K562 (cell line): ENCODE results near the gene ROBO1. TPM values are rescaled to one million over a fixed set of nuclear protein-coding genes. Genes with fewer than 3 reads are reported as not detected.

Experiments used
- ATAC-seq: fragments of 200-7000 bp; cut with Tn5 transposase; 3 replicates; pipeline ENCODE4 v1.9.1; 2020; ENCODE audit warnings: moderate library complexity
- BruUV-seq: library from RNA; stranded (reverse); fragments of 400-500 nt; replicated peaks from 2 replicates; lab custom pipeline; 2021; lab: Mats Ljungman, UMichigan
- CTCF ChIA-PET: fragments of 300-600 bp; formaldehyde crosslinking; extraction: SDS; loops from one replicate; lab custom pipeline; 2021; ENCODE audit warnings: low intra/inter-chr PET ratio; lab: Yijun Ruan, JAX
- POLR2A ChIA-PET: fragments of 300-600, 350-650 bp; sonication (Branson Sonifier 250); formaldehyde crosslinking; extraction: SDS; loops from one replicate; lab custom pipeline; 2021; ENCODE audit warnings: antibody characterized with exemption, inconsistent platforms; lab: Yijun Ruan, JAX
- DNase-seq, 4 experiments: peaks; one replicate each; pipeline versions ENCODE4 v3.0.0 to v3.0.0-alpha.2; 2011 to 2018; ENCODE audit warnings: low spot score in 3 of 4, mixed read lengths in 3 of 4; ENCODE audit errors: extremely low read depth in 1 of 4
- FAIRE-seq: peaks from 2 replicates; lab custom pipeline; 2011; peaks lifted over from hg19 to GRCh38; lab: Jason Lieb, UNC
- H2AFZ ChIP-seq: 2 replicates; pipeline ENCODE4 v1.6.0; 2011; ENCODE audit warnings: low read depth, low read length, control low read depth, inconsistent platforms
- H3K27ac ChIP-seq: fragments of 200-600 bp; 3 replicates; pipeline ENCODE4 v1.8.0; 2011; ENCODE audit warnings: low read depth, mild to moderate bottlenecking, control low read depth, inconsistent platforms, low read length, moderate library complexity, mixed read lengths; ENCODE audit errors: extremely low read depth
- H3K27me3 ChIP-seq, 2 experiments: fragments of 300-600 bp in 1 of 2; 2 replicates in 1 of 2; 3 replicates in 1 of 2; pipeline versions ENCODE4 v1.6.0 to v1.8.0; 2011; ENCODE audit warnings: inconsistent platforms in 2 of 2, low read length in 2 of 2, mild to moderate bottlenecking in 1 of 2, mixed read lengths in 1 of 2, moderate library complexity in 1 of 2; ENCODE audit not compliant: control insufficient read depth in 2 of 2, insufficient read depth in 2 of 2
- H3K36me3 ChIP-seq: fragments of 300-600 bp; 3 replicates; pipeline ENCODE4 v1.8.0; 2011; ENCODE audit warnings: mild to moderate bottlenecking, low read length, inconsistent platforms; ENCODE audit not compliant: control insufficient read depth, insufficient read depth
- H3K4me1 ChIP-seq, 2 experiments: fragments of 200-600 bp in 1 of 2; replicated peaks in 1 of 2; 2 replicates in 1 of 2; 3 replicates in 1 of 2; pipeline versions ENCODE4 v1.5.1 to v1.8.0; 2011; ENCODE audit warnings: inconsistent platforms in 2 of 2, low read length in 2 of 2, mild to moderate bottlenecking in 1 of 2, mixed read lengths in 1 of 2, moderate library complexity in 1 of 2; ENCODE audit not compliant: control insufficient read depth in 2 of 2, insufficient read depth in 2 of 2
- H3K4me2 ChIP-seq: 2 replicates; pipeline ENCODE4 v1.6.1; 2011; ENCODE audit warnings: low read length, control low read depth, inconsistent platforms, mixed read lengths; ENCODE audit not compliant: insufficient read depth
- H3K4me3 ChIP-seq: fragments of 200-600 bp; sonication (generic), shearing (Covaris generic); 2 replicates; pipeline ENCODE4 v1.5.1; 2016; ENCODE audit warnings: control low read depth, inconsistent platforms
- H3K79me2 ChIP-seq: fragments of 200-600 bp; 3 replicates; pipeline ENCODE4 v1.8.0; 2011; ENCODE audit warnings: low read length, inconsistent platforms; ENCODE audit not compliant: control insufficient read depth, insufficient read depth
- H3K9ac ChIP-seq, 2 experiments: 2 replicates each; pipeline versions ENCODE4 v1.6.0 to v1.6.1; 2011; ENCODE audit warnings: low read depth in 2 of 2, low read length in 2 of 2, control low read depth in 1 of 2, inconsistent platforms in 1 of 2, mild to moderate bottlenecking in 1 of 2, mixed read lengths in 1 of 2; ENCODE audit not compliant: insufficient read depth in 1 of 2
- H3K9me1 ChIP-seq: one replicate; pipeline ENCODE4 v1.6.0; 2011; ENCODE audit warnings: inconsistent platforms, mild to moderate bottlenecking, low read length, moderate library complexity; ENCODE audit not compliant: control insufficient read depth, insufficient read depth
- H3K9me3 ChIP-seq: replicated peaks from 2 replicates; pipeline ENCODE4 v1.5.1; 2011; ENCODE audit warnings: low read depth, low read length, inconsistent platforms; ENCODE audit not compliant: control insufficient read depth, insufficient read depth
- H4K20me1 ChIP-seq: replicated peaks from 2 replicates; pipeline ENCODE4 v1.6.1; 2011; ENCODE audit warnings: low read length, inconsistent platforms, mixed read lengths; ENCODE audit not compliant: control insufficient read depth, insufficient read depth
- CREM ChIP-seq: IDR thresholded peaks from 2 replicates; pipeline ENCODE4 v1.6.1; 2014; ENCODE audit warnings: antibody characterized with exemption, low read depth
- FOXK2 ChIP-seq, 2 experiments: fragments of 450-650 bp; IDR thresholded peaks in 1 of 2; conservative IDR thresholded peaks in 1 of 2; 2 replicates each; pipeline ENCODE4 v1.6.1; 2016; ENCODE audit warnings: low read depth in 2 of 2, mild to moderate bottlenecking in 1 of 2
- ZNF140 ChIP-seq: fragments of 250-450 bp; sonication (Bioruptor Pico); IDR thresholded peaks from 2 replicates; pipeline ENCODE4 v1.8.0; 2021; ENCODE audit warnings: moderate library complexity, mild to moderate bottlenecking, inconsistent platforms
- WGBS: fragments of 100-300 bp; shearing (Covaris generic); methylation state at CpG from one replicate; pipeline ENCODE4 v1.1.6; 2016; ENCODE audit warnings: low coverage, mixed read lengths; ENCODE audit not compliant: insufficient coverage; ENCODE audit errors: missing lambda C conversion rate; 5-methylcytosine and 5-hydroxymethylcytosine counted together
- in situ Hi-C: fragments of 300-500 bp; cut with MboI; formaldehyde crosslinking; loops from 4 replicates; pipeline ENCODE4 v1.15.0; 2018; ENCODE audit warnings: inconsistent platforms, mixed read lengths
- intact Hi-C: fragments of 100-400 bp; cut with micrococcal nuclease; formaldehyde crosslinking; loops from 2 replicates; pipeline ENCODE4 v1.14.2; 2022
- polyA plus RNA-seq, 8 experiments: library from polyadenylated mRNA; depleted of rRNA in 4 of 8; stranded (reverse) in 5 of 8; unstranded in 3 of 8; fragments of >200 nt; fragmentation: Nextera tagmentation in 2 of 8; fragmentation: Illumina TruSeq in 1 of 8; extraction: Ambion mirVana in 2 of 8; extraction: Trizol in 1 of 8; gene quantifications; 2 replicates each; pipeline versions ENCODE4 v1.2.1 to v1.2.3, GENCODE V29; 2011 to 2014; ENCODE audit warnings: inconsistent platforms in 1 of 8, missing spikeins in 1 of 8
- total RNA-seq, 7 experiments: library from RNA; depleted of rRNA in 6 of 7; stranded (reverse); fragments of >200 nt in 6 of 7; fragmentation: Illumina TruSeq in 2 of 7; extraction: Trizol in 2 of 7; gene quantifications; 2 replicates each; pipeline versions ENCODE4 v1.2.1 to v1.2.3, GENCODE V29; 2011 to 2021; ENCODE audit warnings: low replicate concordance in 1 of 7
- TF ChIP-seq, protein P1 (sequence below): sonication (generic); IDR thresholded peaks from 2 replicates; pipeline ENCODE4 v1.6.1; 2016
- TF ChIP-seq, protein P2 (sequence below): fragments of 450-650 bp; formaldehyde crosslinking; IDR thresholded peaks from 2 replicates; pipeline ENCODE4 v1.4.0; 2020; ENCODE audit warnings: mild to moderate bottlenecking, moderate library complexity
- TF ChIP-seq, protein P3 (sequence below): sonication (generic); formaldehyde crosslinking; IDR thresholded peaks from 2 replicates; pipeline ENCODE4 v1.8.0; 2023; ENCODE audit warnings: missing genetic modification reagents, mild to moderate bottlenecking, borderline replicate concordance

ROBO1 gene
- total and polyA plus RNA-seq, 9 of the 15 experiments (the other 6 are each of a cell fraction or from before 2014, with no cell fraction given): 0.01 to 0.53 (median 0.17) TPM; not detected in 5

DNA sequence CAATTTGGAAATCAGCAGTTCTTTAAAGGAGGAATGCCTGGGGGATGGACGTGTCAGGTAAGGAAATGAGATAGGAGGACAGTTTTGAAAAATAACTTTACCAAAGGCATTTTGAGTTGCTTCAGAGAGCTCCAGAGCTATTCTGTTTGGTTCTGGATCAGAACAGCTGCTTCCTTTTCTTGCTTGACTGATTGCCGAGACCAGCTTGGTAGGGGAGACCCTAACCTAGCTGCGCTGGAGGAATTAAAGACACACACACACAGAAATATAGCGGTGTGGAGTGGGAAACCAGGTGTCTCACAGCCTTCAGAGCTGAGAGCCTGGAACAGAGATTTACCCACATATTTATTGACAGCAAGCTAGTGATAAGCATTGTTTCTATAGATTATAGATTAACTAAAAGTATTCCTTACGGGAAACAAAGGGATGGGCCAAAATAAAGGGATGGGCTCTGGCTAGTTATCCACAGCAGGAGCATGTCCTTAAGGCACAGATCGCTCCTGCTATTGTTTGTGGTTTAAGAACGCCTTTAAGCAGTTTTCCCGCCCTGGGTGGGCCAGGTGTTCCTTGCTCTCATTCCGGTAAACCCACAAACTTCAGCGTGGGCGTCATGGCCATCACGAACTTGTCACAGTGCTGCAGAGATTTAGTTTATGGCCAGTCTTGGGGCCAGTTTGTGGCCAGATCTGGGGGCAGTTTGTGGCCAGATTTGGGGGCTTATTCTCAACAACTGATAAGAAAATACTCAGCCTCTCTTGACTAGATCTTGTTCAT lies 556.0 kb downstream of the ROBO1 start:
- FAIRE-seq (no peak), ATAC-seq (no peak), DNase-seq (no peak)
- Histone ChIP-seq H3K9me1 (no peaks in the 10 kb centered on the region), H3K4me1 (no peaks in the 10 kb centered on the region), H3K27me3 (no peaks in the 10 kb centered on the region), H3K79me2 (no peaks in the 10 kb centered on the region), H3K4me2 (no peak overlapping the region), H3K27ac (no peak overlapping the region), H4K20me1 (no peaks in the 10 kb centered on the region), H3K9ac (no peak overlapping the region)
- ChIA-PET POLR2A (no interaction called here), CTCF (no interaction called here)
- no TSS peak for BruUV-seq
- in situ Hi-C loops: no loop called here
- WGBS: 0% methylated on average over 12 of the region's 12 CpGs
- no peak for TF ChIP-seq ZNF140 (CRISPR knock-in tag)
- no peak for TF ChIP-seq FOXK2 (conservative IDR thresholded peaks at IDR 0.05 in 1 of 2, IDR thresholded peaks at IDR 0.05 in 1 of 2; ENCODE audit: low read depth in 2 of 2)
- TF ChIP-seq, protein P1, sequence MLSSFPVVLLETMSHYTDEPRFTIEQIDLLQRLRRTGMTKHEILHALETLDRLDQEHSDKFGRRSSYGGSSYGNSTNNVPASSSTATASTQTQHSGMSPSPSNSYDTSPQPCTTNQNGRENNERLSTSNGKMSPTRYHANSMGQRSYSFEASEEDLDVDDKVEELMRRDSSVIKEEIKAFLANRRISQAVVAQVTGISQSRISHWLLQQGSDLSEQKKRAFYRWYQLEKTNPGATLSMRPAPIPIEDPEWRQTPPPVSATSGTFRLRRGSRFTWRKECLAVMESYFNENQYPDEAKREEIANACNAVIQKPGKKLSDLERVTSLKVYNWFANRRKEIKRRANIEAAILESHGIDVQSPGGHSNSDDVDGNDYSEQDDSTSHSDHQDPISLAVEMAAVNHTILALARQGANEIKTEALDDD: no peak
- TF ChIP-seq, all 486 proteins: peak for 0
- intact Hi-C loops: no loop called here
- Histone ChIP-seq H3K36me3 (no peaks in the 10 kb centered on the region), H2AFZ (no peak overlapping the region), H3K4me3 (no peak overlapping the region), H3K9me3 (no peaks in the 10 kb centered on the region)

DNA sequence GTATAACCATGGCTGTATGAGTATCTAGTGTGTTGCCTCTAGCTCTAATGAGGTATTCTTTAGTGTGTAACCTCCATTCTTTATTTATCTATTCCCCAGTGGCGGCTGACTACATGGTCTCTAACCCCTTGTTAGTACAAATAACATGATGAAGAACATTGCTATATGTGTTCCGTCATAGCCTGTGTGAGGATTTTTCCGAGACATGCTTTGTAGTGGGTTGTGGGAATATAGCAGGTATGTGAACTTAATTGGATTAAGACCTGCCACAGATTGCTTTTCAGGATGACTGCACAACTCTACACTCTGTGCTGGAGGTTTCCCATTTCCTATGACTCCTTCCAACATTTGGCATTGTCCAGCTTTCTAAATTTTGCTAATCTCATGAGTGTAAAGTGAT lies 563.4 kb downstream of the ROBO1 start:
- Histone ChIP-seq H2AFZ (no peak overlapping the region), H3K4me1 (no peaks in the 10 kb centered on the region), H4K20me1 (no peaks in the 10 kb centered on the region), H3K4me2 (no peak overlapping the region), H3K27me3 (no peaks in the 10 kb centered on the region), H3K36me3 (no peaks in the 10 kb centered on the region), H3K9me3 (no peaks in the 10 kb centered on the region), H3K79me2 (no peaks in the 10 kb centered on the region), H3K9ac (no peak overlapping the region), H3K9me1 (no peaks in the 10 kb centered on the region), H3K27ac (no peak overlapping the region), H3K4me3 (no peak overlapping the region)
- no peak for DNase-seq
- no peak for FAIRE-seq
- ChIA-PET CTCF (no interaction called here), POLR2A (no interaction called here)
- BruUV-seq: no TSS peak
- WGBS: 0% methylated on average over 3 of the region's 3 CpGs
- ATAC-seq: no peak
- in situ Hi-C loops: no loop called here
- intact Hi-C loops: no loop called here
- TF ChIP-seq CREM: no peak
- TF ChIP-seq, protein P2, sequence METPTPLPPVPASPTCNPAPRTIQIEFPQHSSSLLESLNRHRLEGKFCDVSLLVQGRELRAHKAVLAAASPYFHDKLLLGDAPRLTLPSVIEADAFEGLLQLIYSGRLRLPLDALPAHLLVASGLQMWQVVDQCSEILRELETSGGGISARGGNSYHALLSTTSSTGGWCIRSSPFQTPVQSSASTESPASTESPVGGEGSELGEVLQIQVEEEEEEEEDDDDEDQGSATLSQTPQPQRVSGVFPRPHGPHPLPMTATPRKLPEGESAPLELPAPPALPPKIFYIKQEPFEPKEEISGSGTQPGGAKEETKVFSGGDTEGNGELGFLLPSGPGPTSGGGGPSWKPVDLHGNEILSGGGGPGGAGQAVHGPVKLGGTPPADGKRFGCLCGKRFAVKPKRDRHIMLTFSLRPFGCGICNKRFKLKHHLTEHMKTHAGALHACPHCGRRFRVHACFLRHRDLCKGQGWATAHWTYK (CRISPR knock-in tag): no peak
- TF ChIP-seq, protein P3, sequence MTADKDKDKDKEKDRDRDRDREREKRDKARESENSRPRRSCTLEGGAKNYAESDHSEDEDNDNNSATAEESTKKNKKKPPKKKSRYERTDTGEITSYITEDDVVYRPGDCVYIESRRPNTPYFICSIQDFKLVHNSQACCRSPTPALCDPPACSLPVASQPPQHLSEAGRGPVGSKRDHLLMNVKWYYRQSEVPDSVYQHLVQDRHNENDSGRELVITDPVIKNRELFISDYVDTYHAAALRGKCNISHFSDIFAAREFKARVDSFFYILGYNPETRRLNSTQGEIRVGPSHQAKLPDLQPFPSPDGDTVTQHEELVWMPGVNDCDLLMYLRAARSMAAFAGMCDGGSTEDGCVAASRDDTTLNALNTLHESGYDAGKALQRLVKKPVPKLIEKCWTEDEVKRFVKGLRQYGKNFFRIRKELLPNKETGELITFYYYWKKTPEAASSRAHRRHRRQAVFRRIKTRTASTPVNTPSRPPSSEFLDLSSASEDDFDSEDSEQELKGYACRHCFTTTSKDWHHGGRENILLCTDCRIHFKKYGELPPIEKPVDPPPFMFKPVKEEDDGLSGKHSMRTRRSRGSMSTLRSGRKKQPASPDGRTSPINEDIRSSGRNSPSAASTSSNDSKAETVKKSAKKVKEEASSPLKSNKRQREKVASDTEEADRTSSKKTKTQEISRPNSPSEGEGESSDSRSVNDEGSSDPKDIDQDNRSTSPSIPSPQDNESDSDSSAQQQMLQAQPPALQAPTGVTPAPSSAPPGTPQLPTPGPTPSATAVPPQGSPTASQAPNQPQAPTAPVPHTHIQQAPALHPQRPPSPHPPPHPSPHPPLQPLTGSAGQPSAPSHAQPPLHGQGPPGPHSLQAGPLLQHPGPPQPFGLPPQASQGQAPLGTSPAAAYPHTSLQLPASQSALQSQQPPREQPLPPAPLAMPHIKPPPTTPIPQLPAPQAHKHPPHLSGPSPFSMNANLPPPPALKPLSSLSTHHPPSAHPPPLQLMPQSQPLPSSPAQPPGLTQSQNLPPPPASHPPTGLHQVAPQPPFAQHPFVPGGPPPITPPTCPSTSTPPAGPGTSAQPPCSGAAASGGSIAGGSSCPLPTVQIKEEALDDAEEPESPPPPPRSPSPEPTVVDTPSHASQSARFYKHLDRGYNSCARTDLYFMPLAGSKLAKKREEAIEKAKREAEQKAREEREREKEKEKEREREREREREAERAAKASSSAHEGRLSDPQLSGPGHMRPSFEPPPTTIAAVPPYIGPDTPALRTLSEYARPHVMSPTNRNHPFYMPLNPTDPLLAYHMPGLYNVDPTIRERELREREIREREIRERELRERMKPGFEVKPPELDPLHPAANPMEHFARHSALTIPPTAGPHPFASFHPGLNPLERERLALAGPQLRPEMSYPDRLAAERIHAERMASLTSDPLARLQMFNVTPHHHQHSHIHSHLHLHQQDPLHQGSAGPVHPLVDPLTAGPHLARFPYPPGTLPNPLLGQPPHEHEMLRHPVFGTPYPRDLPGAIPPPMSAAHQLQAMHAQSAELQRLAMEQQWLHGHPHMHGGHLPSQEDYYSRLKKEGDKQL (CRISPR knock-in tag): no peak
